ENCODE data around the gene NAT14. TPM values are rescaled to one million over a fixed set of nuclear protein-coding genes. Genes with fewer than 3 reads are reported as not detected.

NAT14 gene
- polyA plus RNA-seq, 1 donor: 27.0 TPM

DNA sequence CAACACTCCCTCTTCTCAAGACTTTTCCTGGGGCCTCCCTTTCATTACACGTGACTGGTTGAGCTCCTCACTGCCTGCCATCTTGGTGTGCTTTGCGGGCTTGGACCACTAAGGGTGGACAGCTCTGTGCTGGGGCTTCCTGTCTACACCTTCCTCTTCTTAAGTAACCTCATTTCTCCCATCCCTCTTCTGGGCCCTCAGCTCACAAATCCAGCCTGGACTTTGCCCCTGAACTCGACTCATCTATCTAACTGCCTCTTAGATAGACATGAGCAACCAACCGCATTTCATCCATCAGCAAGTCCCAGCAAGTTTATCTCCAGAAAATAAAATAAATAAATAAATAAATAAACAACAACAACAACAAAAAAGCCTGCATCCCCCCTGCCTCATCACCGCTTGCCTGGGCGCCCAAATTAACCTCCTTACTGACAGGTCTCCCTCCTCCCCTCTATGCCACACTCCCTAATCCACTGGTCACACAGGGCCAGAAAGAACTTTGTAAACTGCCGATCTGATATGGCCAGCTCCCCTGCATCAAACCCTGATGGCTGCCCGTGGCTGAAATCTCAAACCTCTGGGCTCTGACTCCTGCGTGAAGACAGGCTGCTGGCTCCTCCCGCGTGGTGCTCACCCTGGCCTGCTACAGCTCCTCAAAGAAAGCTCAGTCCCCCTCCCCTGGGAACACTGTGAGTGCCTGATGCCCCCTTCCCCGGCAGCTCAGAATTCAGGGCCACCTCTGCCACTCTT lies 31.3 kb upstream of the NAT14 start:
- DNase-seq (ENCODE audit: low read depth): no peak

DNA sequence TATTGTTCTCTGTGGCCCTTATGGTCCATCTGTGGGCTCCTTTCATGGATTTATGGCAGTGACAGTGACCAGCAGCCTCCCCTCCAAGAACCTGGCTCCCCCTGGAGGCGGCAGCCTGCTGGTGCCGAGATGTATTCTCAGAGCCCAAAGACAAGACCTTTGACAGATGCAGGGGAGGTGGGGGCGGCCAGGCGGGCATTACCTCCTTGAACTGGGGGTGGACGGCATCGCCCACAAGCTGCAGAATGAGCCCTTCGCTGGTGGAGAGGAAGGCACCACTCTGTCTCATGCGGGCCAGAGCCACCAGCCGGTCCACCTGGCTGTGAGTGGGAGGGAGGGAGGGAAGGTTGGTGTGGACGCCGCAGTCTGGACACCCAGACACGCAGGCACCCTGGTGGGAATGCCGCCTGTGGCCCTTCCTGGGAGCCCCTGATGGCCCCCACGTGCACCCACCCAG lies 30.2 kb upstream of the NAT14 start:
- no peak for DNase-seq (ENCODE audit: low read depth)

DNA sequence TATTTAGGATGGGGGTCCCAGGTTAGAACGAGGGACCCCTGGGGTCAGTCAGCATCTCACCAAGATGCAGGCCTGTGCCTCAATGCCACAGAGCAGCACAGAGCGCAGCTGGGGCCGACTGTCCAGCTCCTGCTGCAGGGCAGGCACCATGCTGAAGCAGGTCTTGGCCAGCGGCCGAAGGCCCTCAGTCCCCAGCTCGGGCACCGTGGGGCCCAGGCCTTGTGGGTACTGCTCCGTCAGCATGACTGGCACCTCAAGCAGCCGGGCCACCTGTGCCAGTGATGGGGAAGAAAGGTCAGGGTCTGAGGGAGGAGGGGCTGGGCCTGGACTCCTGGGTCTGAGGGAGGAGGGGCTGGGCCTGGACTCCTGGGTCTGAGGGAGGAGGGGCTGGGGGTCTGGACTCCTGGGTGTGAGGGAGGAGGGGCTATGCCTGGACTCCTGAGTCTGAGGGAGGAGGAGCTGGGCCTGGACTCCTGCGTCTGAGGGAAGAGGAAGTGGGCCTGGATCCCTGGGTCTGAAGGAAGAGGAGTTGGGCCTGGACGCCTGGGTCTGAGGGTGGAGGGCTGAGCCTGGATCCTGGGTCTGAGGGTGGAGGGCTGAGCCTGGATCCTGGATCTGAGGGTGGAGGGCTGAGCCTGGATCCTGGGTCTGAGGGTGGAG lies 29.3 kb upstream of the NAT14 start:
- DNase-seq (ENCODE audit: low read depth): no peak

DNA sequence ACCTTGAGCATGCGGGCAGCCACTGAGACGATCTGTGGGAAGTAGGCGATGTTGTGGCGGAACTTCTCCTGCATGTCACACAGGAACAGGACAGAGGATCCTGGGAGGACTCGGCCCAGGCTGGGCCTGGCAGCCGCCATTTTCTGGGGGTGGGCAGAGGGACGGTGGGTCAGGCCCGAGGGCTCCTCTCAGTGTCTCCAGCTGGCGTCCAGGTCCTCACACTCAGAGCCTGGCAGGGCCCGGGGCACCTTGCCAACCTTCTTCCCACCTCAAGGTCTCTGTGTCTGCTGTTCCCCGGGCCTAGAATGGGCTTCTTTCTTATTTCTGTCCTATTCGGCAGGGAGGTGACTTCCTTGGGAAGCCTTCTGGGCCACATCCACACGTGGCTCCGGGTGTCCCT lies 28.6 kb upstream of the NAT14 start:
- no peak for DNase-seq (ENCODE audit: low read depth)

DNA sequence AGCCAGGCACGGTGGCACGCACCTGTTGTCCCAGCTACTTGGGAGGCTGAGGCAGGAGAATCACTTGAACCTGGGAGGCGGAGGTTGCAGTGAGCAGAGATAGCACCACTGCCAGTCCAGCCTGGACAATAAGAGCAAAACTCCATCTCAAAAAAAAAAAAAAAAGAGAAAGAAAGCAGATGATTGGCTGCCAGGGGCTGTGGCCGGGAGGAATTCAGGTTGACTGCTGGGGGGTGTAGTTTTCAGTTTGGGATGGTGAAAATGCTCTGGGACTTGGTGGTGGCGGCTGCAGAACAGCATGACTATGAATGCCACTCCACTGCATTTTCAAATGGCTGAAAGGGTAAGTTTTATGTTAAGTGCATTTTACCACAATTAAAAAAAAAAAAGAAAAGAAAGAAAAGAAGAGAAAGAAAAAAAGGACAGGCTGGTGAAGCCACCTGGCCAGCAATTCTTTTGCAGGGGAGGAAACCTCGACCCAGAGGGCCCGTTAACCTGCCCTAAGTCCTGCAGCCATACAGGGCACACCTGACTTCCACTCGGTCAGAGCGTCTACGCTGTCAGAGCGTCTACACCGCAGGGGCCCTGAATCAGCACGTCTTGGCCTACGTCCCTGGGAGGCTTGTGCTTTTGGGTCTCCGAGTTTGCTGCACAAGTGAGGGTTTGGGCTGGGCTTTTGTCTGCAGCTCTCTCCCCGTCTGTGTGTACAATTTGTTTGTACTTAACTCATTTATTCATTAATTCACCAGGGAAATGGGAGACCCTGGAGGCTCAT lies 27.1 kb upstream of the NAT14 start:
- no peak for DNase-seq (ENCODE audit: low read depth)

DNA sequence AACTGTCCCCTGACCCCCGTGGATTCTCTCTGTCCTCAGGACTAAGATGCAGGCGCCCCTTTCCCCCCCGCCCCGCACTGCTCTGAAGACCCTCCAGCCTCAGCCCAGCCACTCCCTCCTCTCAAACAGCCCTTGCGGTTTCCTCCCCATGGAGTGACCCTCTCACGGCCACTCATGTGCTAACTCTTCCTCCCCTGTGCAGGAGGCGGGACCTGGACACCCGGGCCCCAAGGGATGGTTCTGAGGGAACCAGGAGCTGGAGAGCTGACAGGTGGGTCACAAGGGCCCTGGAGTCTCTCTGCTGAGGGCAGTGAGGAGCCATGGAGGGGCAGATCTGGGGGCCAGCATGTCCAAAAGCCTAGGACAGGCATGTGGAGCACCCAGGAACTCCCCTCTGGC lies 25.4 kb upstream of the NAT14 start:
- DNase-seq (ENCODE audit: low read depth): no peak

DNA sequence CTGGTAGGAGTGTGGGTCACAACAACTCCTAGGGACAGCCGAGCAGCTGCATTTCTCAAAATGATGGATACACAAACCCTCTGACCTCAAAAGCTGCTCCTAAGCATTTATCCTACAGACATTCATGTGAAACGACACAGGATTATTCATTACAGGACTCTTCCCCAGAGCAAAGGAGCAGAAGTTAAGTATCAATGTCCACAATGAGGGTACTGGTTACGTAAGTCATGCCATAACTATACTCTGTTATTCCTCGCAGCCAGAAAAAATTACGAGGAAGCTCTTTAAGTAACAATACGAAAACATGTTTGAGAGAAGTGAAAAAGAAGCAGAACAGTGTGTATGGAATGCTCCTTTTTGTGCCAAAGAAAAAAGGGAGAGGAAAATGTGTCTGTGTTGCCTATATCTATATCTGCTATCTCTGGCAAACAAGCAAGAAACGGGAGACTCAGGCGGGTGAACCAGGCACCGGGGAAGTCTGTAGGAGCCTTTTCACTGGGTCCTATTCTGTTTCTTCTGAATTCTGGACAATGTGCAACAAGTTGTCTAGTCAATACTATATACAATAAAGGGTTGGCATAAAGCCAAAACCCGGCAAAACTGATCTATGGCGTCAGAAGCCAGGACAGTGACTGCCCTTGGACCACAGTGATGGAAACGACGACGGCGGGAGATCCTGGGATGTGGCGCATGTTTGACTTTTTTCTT lies 24.9 kb upstream of the NAT14 start:
- DNase-seq (ENCODE audit: low read depth): no peak

DNA sequence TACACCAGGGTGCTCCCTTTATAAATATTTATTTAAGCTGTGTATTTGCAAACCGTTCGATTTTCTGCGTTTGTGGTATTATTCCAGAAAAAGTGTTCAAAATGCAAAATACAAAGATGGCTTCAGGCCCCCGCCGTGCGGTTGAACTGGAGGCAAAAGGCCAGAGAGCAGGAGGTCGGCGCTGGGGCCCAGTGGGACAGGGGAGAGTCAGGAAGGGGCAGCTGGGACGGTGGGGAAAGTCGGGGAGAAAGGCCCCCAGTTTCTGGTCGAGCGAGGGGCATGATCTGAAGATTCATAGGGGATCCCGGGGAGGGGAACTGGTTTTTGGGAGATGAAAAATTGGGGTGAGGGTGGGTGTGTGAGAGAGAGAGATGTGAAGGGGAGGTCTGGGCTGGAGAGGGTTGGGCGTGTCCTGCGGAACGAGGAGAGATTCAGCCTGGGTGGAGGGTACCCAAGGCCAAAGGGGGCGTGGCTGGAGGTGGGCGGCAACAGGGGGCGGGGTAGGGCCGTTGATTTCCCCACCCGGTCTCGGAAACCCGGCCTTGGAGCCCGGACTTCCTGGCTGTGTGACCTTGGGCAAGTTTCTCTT lies 24.2 kb upstream of the NAT14 start:
- no peak for DNase-seq (ENCODE audit: low read depth)

DNA sequence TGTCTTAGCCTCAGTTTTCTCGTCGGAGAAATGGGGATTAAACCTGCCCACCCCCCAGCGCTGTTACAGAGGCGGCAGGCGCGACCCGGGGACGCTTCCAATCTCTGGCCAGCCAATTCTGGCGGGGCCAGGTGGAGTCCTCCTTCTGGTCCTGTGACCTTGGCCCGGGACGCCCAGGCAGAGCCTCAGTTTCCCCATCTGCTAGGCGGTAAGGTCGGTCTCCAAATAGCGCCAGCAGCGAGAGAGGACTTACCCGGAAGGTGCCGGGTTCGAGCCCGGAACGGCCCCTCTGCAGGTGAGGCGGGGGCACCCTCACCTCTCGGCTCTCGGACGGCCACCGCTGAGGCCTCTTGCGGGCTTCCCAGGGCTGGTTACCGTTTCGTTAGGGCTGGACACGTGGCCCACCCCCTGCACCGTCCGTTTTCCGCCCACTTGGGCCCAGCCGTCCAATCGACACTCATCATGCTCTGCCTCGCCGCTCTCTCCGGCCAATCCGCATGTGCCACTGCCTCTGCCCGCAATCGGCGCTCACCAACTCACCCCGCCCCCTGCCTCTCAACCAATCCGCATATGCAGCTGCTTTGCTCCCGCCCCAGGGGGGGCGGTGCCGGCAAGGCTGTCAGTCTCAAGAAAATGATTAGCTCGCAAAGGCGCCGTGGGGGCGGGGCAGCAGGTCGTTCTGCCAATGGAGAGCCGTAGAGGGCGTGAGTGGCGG lies 23.6 kb upstream of the NAT14 start, which contains the start of gene ISOC2:
Gene ISOC2, minus strand, starts transcription at position 384 of the 715 bp plus-strand sequence. CDS start 5,156 bp downstream, outside the sequence.
- peak; percentile 99 for DNase-seq (ENCODE audit: low read depth)

DNA sequence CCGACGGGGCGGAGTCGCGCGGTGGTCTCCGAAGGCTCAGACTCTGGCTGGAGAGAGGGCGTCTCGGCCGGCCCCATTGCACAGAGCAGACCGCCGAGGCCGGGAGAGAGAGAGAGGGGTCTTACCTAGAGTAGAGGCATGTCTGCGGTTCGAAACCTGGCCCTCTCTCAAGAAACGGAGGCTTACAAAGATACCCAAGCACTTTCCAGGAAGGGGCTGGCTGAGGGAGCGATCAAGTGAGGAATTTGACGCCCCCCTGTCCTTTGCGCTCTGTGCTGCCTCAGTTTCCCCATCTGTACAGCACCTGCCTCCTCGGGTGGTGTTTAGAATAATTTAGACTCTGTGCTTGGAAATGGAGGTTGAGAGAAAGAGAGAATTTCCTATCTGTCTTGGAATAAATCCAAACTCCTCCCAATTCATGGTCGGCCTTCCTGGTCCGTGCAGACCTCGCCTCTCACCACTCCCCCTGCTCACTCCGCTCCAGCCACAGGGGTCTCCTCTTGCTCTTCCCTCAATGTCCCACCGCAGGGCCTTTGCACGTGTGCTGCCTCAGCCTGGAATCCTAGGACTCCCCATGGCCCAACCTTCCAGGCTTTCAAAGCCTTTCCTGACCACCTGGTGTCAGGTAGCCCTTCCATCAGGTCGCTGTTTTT lies 22.9 kb upstream of the NAT14 start:
- DNase-seq (ENCODE audit: low read depth): no peak

DNA sequence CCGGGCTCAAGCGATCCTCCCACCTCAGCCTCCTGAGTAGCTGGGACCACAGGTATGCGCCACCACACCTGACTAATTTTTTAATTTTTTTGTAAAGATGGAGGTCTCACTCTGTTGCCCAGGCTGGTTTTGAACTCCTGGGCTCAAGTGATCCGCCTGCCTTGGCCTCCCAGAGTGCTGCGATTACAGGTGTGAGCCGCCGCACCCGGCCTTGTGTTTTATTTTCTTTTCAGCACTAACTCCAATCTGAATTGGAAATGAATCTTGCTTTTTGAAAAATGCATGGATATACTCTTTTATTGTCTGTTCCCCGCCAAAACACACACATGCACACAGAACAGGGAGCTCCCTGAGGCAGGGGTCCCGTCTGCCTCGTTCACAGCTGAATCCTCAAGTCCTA lies 22.3 kb upstream of the NAT14 start:
- DNase-seq (ENCODE audit: low read depth): no peak

DNA sequence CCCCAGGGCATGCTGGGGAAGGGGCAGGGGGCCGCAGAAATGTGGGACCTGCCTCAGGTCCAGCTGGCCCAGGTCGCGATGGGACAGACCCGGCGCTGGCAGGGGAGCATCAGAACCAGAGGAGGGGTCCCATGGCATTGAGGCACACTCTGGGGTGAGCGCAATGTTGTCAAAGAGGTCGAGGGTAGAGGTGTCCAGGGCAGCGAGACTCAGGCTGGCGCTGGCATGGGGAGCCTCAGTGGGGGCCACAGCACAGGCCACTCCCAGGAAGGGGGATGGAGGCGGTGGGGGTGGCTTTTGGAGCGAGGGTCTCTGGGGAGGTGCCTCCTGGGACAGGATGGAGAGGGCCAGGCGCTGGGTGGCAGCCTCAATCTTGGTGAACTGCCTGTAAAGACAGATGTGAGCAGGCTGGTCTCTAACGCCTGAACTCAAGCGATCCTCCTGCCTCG lies 21.4 kb upstream of the NAT14 start:
- no peak for DNase-seq (ENCODE audit: low read depth)

DNA sequence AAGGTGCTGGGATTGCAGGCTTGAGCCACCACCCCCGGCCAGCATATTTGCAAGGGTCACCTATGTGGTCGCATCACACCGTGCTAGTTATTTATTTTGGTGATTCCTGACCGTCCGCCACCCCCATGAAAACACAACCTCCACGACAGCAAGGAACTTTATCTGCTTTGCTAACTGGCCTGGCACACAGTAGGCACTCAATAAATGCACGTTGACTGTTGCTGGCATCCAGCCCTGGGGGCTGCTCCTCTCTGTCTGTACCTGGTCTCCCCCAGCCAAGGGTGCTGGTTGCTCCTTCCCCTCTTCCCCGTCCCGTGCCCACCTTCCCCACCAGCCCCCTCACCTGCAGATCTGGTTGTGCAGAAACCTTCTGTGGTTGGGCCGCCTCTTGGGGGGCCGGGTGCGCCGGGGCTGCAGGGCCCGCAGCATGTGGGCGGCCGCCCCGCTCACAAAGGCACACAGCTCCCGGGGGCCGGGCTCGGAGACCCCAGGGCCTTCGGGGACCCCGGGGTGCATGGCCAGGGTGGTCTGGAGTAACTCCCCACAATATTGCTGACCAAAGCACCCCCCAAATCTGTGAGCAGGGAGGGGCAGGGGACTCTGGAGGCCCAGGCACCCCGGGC lies 20.8 kb upstream of the NAT14 start:
- no peak for DNase-seq (ENCODE audit: low read depth)

DNA sequence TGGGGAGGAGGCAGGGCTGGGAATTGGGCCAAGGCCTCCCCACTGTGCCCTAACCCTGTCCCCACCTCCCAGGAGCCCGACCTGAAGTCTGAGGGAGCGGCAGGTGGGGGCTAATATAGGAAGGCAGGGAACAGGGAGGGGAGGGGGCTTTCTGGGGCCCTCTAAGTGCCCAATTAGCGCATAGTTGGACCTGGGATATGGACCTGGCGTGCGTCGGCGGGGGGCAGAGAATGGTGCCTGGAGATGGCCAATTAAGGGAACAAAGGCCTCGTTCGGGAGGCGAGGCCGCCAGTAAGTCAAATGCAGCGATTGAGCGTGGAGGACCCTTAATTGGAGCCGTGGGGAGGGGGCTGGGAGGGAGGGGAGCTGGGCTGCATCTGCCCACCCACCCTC lies 20.3 kb upstream of the NAT14 start, which contains the start of gene C19orf85:
Gene C19orf85, minus strand, starts transcription at position 90 of the 393 bp plus-strand sequence. CDS start 197 bp downstream, outside the sequence.
- no peak for DNase-seq (ENCODE audit: low read depth)

DNA sequence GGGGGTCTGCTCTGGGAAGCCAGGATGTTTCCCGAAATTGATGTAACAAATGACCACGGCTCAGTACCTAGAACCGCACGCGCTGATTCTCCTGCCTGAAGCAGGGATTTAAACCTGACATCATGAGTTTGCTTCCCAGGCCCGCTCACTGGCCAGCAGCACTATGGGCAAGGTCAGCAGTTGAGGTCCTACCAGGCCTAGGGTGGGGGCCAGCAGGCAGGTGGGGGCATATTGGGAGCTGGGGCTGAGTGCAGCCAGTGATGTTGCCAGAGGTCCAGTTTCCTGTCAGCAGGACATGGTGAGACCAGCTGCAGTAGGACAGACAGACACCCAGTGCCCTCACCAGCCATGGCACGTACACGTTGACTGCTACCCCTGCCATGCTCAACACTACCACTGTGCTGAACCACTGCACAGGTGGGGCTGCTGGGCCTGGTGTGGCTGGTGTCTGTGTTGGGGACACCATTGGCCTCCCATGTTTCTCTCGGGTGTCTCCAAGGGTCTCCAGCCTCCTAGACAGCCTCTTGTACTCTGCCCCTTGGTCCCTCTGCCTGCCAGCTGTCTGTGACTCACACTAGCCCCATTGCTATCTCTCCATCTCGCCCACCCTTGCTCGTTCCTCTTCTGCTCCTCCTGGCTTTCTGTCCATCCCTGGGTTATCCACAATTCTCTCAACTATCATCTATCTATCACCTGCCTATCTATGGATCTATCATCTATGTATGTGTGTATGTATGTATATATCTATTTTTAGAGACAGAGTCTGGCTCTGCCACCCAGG lies 19.3 kb upstream of the NAT14 start:
- DNase-seq (ENCODE audit: low read depth): no peak

DNA sequence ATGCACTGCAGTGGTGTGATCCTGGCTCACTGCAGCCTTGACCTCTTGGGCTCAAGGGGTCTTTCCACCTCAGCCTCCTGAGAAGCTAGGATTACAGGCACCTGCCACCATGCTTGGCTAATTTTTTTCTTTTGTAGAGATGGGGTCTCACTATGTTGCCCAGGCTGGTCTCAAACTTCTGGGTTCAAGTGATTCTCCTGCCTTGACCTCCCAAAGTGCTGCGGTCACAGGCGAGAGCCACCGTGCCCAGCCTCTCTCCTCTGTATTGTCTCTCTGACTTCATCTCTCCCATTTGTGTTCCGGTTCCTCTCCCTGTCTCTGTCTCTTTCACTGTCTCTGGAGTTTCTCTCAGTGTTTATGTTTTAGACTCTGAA lies 18.8 kb upstream of the NAT14 start:
- no peak for DNase-seq (ENCODE audit: low read depth)

DNA sequence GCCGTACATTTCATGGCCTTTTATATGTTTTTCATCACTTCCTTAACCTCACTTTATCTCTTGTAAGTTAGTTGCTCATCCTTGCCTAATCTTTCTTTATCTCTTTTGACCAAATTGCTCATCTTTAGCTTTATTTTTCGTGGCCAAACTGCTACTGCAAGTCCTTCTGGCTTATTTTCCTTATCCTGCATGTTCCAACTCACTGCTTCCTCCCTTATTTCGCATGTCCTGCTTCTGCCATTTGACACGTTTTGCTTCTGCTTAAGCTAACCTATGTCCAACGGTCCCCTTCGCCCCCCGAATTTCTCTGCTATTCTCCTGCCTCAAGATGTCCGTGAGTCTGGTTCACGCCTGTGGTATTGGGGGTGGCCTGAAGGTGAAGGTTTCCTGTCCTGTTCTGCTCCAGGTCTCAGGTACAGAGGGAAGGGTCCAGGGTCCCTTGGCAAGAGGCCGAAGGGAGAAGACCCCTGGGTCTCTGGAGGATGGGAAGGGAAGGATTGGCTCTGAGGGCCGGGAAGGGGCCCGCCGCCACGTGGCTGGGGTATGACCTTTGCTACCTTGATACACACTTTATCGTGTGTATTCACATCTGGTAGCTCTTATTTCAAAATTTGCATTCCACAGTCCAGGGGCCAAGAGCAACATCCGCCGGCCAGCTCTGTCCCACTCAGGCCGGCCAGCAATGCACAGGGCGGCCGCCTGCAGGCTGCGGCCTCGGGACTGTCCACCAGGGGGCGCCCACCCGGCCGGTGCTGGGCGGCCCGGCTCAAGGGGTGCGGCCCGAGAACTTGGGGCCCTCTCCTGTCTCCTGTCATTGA lies 17.5 kb upstream of the NAT14 start:
- DNase-seq (ENCODE audit: low read depth): no peak

DNA sequence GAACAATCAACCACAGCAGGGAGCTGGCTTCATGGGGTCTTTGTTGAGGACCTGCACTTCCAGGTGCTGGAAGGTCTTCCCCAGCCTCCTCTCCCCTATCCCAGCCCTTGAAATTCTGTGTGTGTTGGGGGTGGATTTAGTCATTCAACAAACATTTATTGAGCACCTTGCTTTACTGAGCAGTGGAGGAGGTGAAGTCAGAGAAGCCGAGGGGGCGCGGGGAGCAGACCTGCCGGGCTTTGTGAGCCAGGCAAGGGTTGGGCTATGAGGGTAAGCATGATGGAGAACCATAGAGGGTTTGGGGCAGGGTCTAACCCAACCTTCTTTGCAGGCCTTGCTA lies 17.0 kb upstream of the NAT14 start:
- no peak for DNase-seq (ENCODE audit: low read depth)

Measured in forelimb muscle (tissue), 1 donor.